ENCODE measurements around the gene MOSPD2.

The MOSPD2 gene

GRCh38 chrX:14939644-14940043, 66.4 kb downstream of the MOSPD2 start:
- Mint-ChIP-seq H3K9me3 (peaks cover 30% of the 10 kb centered on the region), H3K27me3 (ENCODE audit: low read depth, poor library complexity) (no peaks in the 10 kb centered on the region), H3K36me3 (ENCODE audit: low read depth) (no peaks in the 10 kb centered on the region), H3K4me3 (no peak overlapping the region), H3K4me1 (no peaks in the 10 kb centered on the region), H3K27ac (no peak overlapping the region)
- TF ChIP-seq CTCF (IDR thresholded peaks at IDR 0.05), result no peak
- DNase-seq, result no peak

- no peak overlapping the region for H3K4me3 Mint-ChIP-seq
- no peak for TF ChIP-seq CTCF (IDR thresholded peaks at IDR 0.05)
- H3K36me3 Mint-ChIP-seq (ENCODE audit: low read depth), result no peaks in the 10 kb centered on the region
- H3K27ac Mint-ChIP-seq, result no peak overlapping the region
- no peaks in the 10 kb centered on the region for H3K4me1 Mint-ChIP-seq
- peaks cover 31% of the 10 kb centered on the region for H3K9me3 Mint-ChIP-seq
- DNase-seq, result no peak
- H3K27me3 Mint-ChIP-seq (ENCODE audit: low read depth, poor library complexity), result no peaks in the 10 kb centered on the region
Observed at GRCh38 chrX:14941301-14941700, 68.1 kb downstream of the MOSPD2 start.

GRCh38 chrX:14942341-14942740, 69.1 kb downstream of the MOSPD2 start:
- no peak for DNase-seq
- Mint-ChIP-seq H3K27me3 (ENCODE audit: low read depth, poor library complexity) (no peaks in the 10 kb centered on the region), H3K27ac (no peak overlapping the region), H3K4me3 (no peak overlapping the region), H3K36me3 (ENCODE audit: low read depth) (no peaks in the 10 kb centered on the region), H3K4me1 (no peaks in the 10 kb centered on the region), H3K9me3 (peaks cover 35% of the 10 kb centered on the region)
- no peak for TF ChIP-seq CTCF (IDR thresholded peaks at IDR 0.05)

- H3K4me3 Mint-ChIP-seq, result no peak overlapping the region
- no peaks in the 10 kb centered on the region for H3K36me3 Mint-ChIP-seq (ENCODE audit: low read depth)
- H3K27ac Mint-ChIP-seq, result no peak overlapping the region
- H3K4me1 Mint-ChIP-seq, result no peaks in the 10 kb centered on the region
- DNase-seq, result no peak
- H3K9me3 Mint-ChIP-seq, result peaks cover 30% of the 10 kb centered on the region
- no peak for TF ChIP-seq CTCF (IDR thresholded peaks at IDR 0.05)
- no peaks in the 10 kb centered on the region for H3K27me3 Mint-ChIP-seq (ENCODE audit: low read depth, poor library complexity)
Observed at GRCh38 chrX:14943962-14944361, 70.7 kb downstream of the MOSPD2 start.

- H3K9me3 Mint-ChIP-seq, result peaks cover 30% of the 10 kb centered on the region
- no peak overlapping the region for H3K4me3 Mint-ChIP-seq
- no peaks in the 10 kb centered on the region for H3K27me3 Mint-ChIP-seq (ENCODE audit: low read depth, poor library complexity)
- no peaks in the 10 kb centered on the region for H3K36me3 Mint-ChIP-seq (ENCODE audit: low read depth)
- H3K27ac Mint-ChIP-seq, result no peak overlapping the region
- TF ChIP-seq CTCF (IDR thresholded peaks at IDR 0.05), result no peak
- no peaks in the 10 kb centered on the region for H3K4me1 Mint-ChIP-seq
- DNase-seq, result no peak
Observed at GRCh38 chrX:14946606-14947155, 73.5 kb downstream of the MOSPD2 start.

GRCh38 chrX:14948691-14949090, 75.5 kb downstream of the MOSPD2 start:
- H3K27me3 Mint-ChIP-seq (ENCODE audit: low read depth, poor library complexity), result no peaks in the 10 kb centered on the region
- DNase-seq, result no peak
- no peaks in the 10 kb centered on the region for H3K36me3 Mint-ChIP-seq (ENCODE audit: low read depth)
- H3K4me1 Mint-ChIP-seq, result no peaks in the 10 kb centered on the region
- no peak overlapping the region for H3K4me3 Mint-ChIP-seq
- TF ChIP-seq CTCF (IDR thresholded peaks at IDR 0.05), result no peak
- no peak overlapping the region for H3K27ac Mint-ChIP-seq
- peaks cover 39% of the 10 kb centered on the region for H3K9me3 Mint-ChIP-seq

Measured in nephron progenitor cell (in vitro differentiated cells).